ENCODE data around the gene IL20. TPM values are rescaled to one million over a fixed set of nuclear protein-coding genes. Genes with fewer than 3 reads are reported as not detected.

IL20 gene
- total RNA-seq, 1 experiment from 2014 or later = not detected

- ChIA-PET CTCF (interaction anchor here (0.6 kb wide), 1 partner anchor 112 kb away, joined by 3 read pairs; no protein-coding TSS in a partner anchor), POLR2A (no interaction called here)
- Mint-ChIP-seq H3K27me3 (ENCODE audit: insufficient read depth, unreplicated experiment) (peaks cover 4% of the 10 kb centered on the region), H3K4me3 (ENCODE audit: unreplicated experiment) (no peak overlapping the region), H3K4me1 (ENCODE audit: low read depth, unreplicated experiment) (no peaks in the 10 kb centered on the region), H3K27ac (ENCODE audit: unreplicated experiment) (no peak overlapping the region), H3K9me3 (ENCODE audit: unreplicated experiment) (peaks cover 15% of the 10 kb centered on the region), H3K36me3 (ENCODE audit: insufficient read depth, unreplicated experiment) (no peaks in the 10 kb centered on the region)
- Histone ChIP-seq H3K36me3 (ENCODE audit: control insufficient read depth, insufficient read depth, low read length) (no peaks in the 10 kb centered on the region), H3K9me3 (peaks cover 17% of the 10 kb centered on the region), H3K4me1 (no peaks in the 10 kb centered on the region), H3K4me3 (ENCODE audit: low read depth, low read length) (no peak overlapping the region), H3K27me3 (replicated peaks; ENCODE audit: control insufficient read depth, insufficient read depth, low read length) (no peaks in the 10 kb centered on the region)
- no TSS peak for BruUV-seq (replicated peaks)
- DNase-seq = no peak
- intact Hi-C loops (cut with micrococcal nuclease; ENCODE audit: unreplicated experiment) = no loop called here
- no peak for TF ChIP-seq CTCF (IDR thresholded peaks at IDR 0.05; ENCODE audit: insufficient read depth in 1 of 2, low read depth in 1 of 2, low read length in 1 of 2, severe bottlenecking in 1 of 2, unreplicated experiment in 1 of 2)
These were observed 13.0 kb downstream of the IL20 start for GRCh38 chr1:206878456-206878855.

- no peaks in the 10 kb centered on the region for H3K4me1 Mint-ChIP-seq (ENCODE audit: low read depth, unreplicated experiment)
- intact Hi-C loops (cut with micrococcal nuclease; ENCODE audit: unreplicated experiment) = no loop called here
- Histone ChIP-seq H3K4me1 (no peaks in the 10 kb centered on the region), H3K9me3 (peaks cover 17% of the 10 kb centered on the region), H3K27me3 (replicated peaks; ENCODE audit: control insufficient read depth, insufficient read depth, low read length) (no peaks in the 10 kb centered on the region), H3K36me3 (ENCODE audit: control insufficient read depth, insufficient read depth, low read length) (no peaks in the 10 kb centered on the region), H3K4me3 (ENCODE audit: low read depth, low read length) (no peak overlapping the region)
- POLR2A ChIA-PET = no interaction called here
- H3K27me3 Mint-ChIP-seq (ENCODE audit: insufficient read depth, unreplicated experiment) = peaks cover 5% of the 10 kb centered on the region
- no peak for DNase-seq
- H3K36me3 Mint-ChIP-seq (ENCODE audit: insufficient read depth, unreplicated experiment) = no peaks in the 10 kb centered on the region
- H3K9me3 Mint-ChIP-seq (ENCODE audit: unreplicated experiment) = peaks cover 15% of the 10 kb centered on the region
- H3K4me3 Mint-ChIP-seq (ENCODE audit: unreplicated experiment) = no peak overlapping the region
- CTCF ChIA-PET = no interaction called here
- no peak overlapping the region for H3K27ac Mint-ChIP-seq (ENCODE audit: unreplicated experiment)
- no peak for TF ChIP-seq CTCF (IDR thresholded peaks at IDR 0.05; ENCODE audit: insufficient read depth in 1 of 2, low read depth in 1 of 2, low read length in 1 of 2, severe bottlenecking in 1 of 2, unreplicated experiment in 1 of 2)
- BruUV-seq (replicated peaks) = no TSS peak
These were observed 14.9 kb downstream of the IL20 start for GRCh38 chr1:206880314-206880713.

- BruUV-seq (replicated peaks) = no TSS peak
- H3K4me3 ChIP-seq (ENCODE audit: low read depth, low read length) = no peak overlapping the region
These were observed 17.1 kb downstream of the IL20 start for GRCh38 chr1:206882555-206882954.

More at GRCh38 chr1:206882555-206882954, 17.1 kb downstream of the IL20 start:
- CTCF ChIA-PET = no interaction called here
- no peaks in the 10 kb centered on the region for H3K36me3 ChIP-seq (ENCODE audit: control insufficient read depth, insufficient read depth, low read length)
- intact Hi-C loops (cut with micrococcal nuclease; ENCODE audit: unreplicated experiment) = no loop called here
- H3K9me3 Mint-ChIP-seq (ENCODE audit: unreplicated experiment) = peaks cover 15% of the 10 kb centered on the region
- no peak for DNase-seq
- H3K4me3 Mint-ChIP-seq (ENCODE audit: unreplicated experiment) = no peak overlapping the region
- H3K9me3 ChIP-seq = peaks cover 17% of the 10 kb centered on the region
- POLR2A ChIA-PET = no interaction called here
- no peaks in the 10 kb centered on the region for H3K4me1 Mint-ChIP-seq (ENCODE audit: low read depth, unreplicated experiment)
- peaks cover 5% of the 10 kb centered on the region for H3K27me3 Mint-ChIP-seq (ENCODE audit: insufficient read depth, unreplicated experiment)
- no peaks in the 10 kb centered on the region for H3K36me3 Mint-ChIP-seq (ENCODE audit: insufficient read depth, unreplicated experiment)
- no peak for TF ChIP-seq CTCF (IDR thresholded peaks at IDR 0.05; ENCODE audit: insufficient read depth in 1 of 2, low read depth in 1 of 2, low read length in 1 of 2, severe bottlenecking in 1 of 2, unreplicated experiment in 1 of 2)
- no peaks in the 10 kb centered on the region for H3K4me1 ChIP-seq
- no peak overlapping the region for H3K27ac Mint-ChIP-seq (ENCODE audit: unreplicated experiment)
- H3K27me3 ChIP-seq (replicated peaks; ENCODE audit: control insufficient read depth, insufficient read depth, low read length) = no peaks in the 10 kb centered on the region

Data from Caco-2 (cell line).